Gastrocnemius medialis (tissue), 4 donors: ENCODE results near the gene OTOP3. TPM values are rescaled to one million over a fixed set of nuclear protein-coding genes. Genes with fewer than 3 reads are reported as not detected.
"Not testable (repeated sequence)": the region's sequence is repeated elsewhere in the genome, so short reads cannot be mapped to it uniquely, and the experiment has no call there.

Experiments used
- ATAC-seq, 2 donors: fragments of 150-250 bp; one replicate each; pipeline ENCODE4 v1.9.1; 2016
- DNase-seq, 2 donors: peaks; one replicate each; pipeline ENCODE4 v3.0.0-alpha.2; 2019
- H3K27ac ChIP-seq, 4 donors: fragments of 200-600 bp; sonication (generic); 1 replicate in 1 of 4; 2 replicates in 3 of 4; pipeline ENCODE4 v1.5.1; 2016 to 2018; ENCODE audit warnings: mild to moderate bottlenecking in 2 of 4, moderate library complexity in 1 of 4
- H3K27me3 ChIP-seq, 3 donors: fragments of 200-600 bp; sonication (generic) in 2 of 3; 1 replicate in 1 of 3; 2 replicates in 2 of 3; pipeline versions ENCODE4 v1.5.1 to v1.6.0; 2016 to 2019; ENCODE audit warnings: mild to moderate bottlenecking in 1 of 3, moderate library complexity in 1 of 3
- H3K36me3 ChIP-seq, 2 donors: fragments of 200-600 bp; sonication (generic) in 1 of 2; one replicate each; pipeline ENCODE4 v1.5.1; 2017 to 2018
- H3K4me1 ChIP-seq, 2 donors: fragments of 200-600 bp; sonication (generic) in 1 of 2; one replicate each; pipeline ENCODE4 v1.5.1; 2016 to 2017; ENCODE audit warnings: mild to moderate bottlenecking in 2 of 2
- H3K4me3 ChIP-seq, 4 donors: fragments of 200-600 bp; sonication (generic) in 3 of 4; 1 replicate in 1 of 4; 2 replicates in 3 of 4; pipeline ENCODE4 v1.5.1; 2016 to 2019; ENCODE audit warnings: mild to moderate bottlenecking in 2 of 4
- H3K9me3 ChIP-seq, 3 donors: fragments of 200-600 bp; sonication (generic) in 2 of 3; 1 replicate in 1 of 3; 2 replicates in 2 of 3; pipeline ENCODE4 v1.5.1; 2016 to 2019
- POLR2A ChIP-seq, 2 donors: fragments of 450-650 bp; IDR thresholded peaks; one replicate each; pipeline ENCODE4 v1.6.1; 2017; ENCODE audit warnings: antibody characterized with exemption in 2 of 2, mild to moderate bottlenecking in 2 of 2, moderate library complexity in 2 of 2
- in situ Hi-C, 4 donors: fragments of 200-750 bp; cut with MboI; loops; one replicate each; pipeline versions ENCODE4 v1.15.0 to v1.8.0; 2017; ENCODE audit warnings: low sequenced_read_pairs in 4 of 4
- intact Hi-C: fragments of 100-400 bp; cut with DNase I; formaldehyde crosslinking; loops from one replicate; pipeline ENCODE4 v1.15.1; 2023; ENCODE audit warnings: low total_unique reads
- total RNA-seq, 4 donors: library from RNA; depleted of rRNA; stranded (reverse); fragments of >200 nt; gene quantifications; one replicate each; pipeline versions ENCODE4 v1.1.0 to v1.2.3, GENCODE V29; 2016
- TF ChIP-seq, protein P1 (sequence below), 5 experiments: fragments of 450-650 bp in 3 of 5; fragments of 200-600 bp in 2 of 5; sonication (generic) in 2 of 5; IDR thresholded peaks in 4 of 5; conservative IDR thresholded peaks in 1 of 5; 1 replicate in 4 of 5; 2 replicates in 1 of 5; pipeline ENCODE4 v1.5.1; 2016 to 2019; ENCODE audit warnings: antibody characterized with exemption in 5 of 5, mild to moderate bottlenecking in 3 of 5, moderate library complexity in 3 of 5

The OTOP3 gene
- total RNA-seq, 4 donors from 2014 or later: not detected

DNA sequence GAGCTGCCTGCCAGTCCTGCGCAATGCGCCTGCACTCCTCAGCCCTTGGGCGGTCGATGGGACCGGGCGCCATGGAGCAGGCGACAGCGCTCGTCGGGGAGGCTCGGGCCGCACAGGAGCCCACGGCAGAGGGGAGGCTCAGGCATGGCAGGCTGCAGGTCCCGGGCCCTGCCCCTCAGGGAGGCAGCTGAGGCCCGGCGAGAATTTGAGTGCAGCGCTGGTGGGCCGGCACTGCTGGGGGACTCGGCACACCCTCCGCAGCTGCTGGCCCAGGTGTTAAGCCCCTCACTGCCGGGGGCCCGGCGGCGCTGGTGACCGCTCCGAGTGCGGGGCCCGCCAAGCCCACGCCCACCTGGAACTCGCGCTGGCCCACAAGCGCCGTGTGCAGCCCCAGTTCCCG is 28.7 kb upstream of the OTOP3 start:
- intact Hi-C loops: no loop called here
- in situ Hi-C loops: no loop called here

DNA sequence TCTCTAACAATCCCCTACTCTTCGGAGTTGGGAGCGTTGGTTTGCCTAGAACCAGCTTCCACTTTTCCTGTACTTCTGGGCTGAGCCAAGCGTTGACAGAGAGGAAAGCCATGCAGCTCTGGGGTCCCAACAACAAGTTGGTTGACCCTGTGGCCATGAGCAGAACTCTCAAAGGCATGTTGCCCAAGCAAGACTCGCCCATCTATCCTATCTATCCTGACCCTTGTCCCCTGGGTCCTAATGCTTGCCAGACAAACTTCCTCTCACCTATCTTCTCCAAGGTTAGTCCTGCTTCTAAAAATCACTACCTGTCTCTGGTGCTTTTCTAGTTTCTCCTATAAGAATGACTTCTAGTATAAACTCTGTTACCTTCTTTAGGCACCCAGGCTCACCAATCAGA is 26.6 kb upstream of the OTOP3 start:
- intact Hi-C loops, in situ Hi-C loops: not testable (repeated sequence)

More for the DNA sequence above, 28.7 kb upstream of the OTOP3 start:
- H3K4me3 ChIP-seq: no peak overlapping the region
- TF ChIP-seq, protein P1, sequence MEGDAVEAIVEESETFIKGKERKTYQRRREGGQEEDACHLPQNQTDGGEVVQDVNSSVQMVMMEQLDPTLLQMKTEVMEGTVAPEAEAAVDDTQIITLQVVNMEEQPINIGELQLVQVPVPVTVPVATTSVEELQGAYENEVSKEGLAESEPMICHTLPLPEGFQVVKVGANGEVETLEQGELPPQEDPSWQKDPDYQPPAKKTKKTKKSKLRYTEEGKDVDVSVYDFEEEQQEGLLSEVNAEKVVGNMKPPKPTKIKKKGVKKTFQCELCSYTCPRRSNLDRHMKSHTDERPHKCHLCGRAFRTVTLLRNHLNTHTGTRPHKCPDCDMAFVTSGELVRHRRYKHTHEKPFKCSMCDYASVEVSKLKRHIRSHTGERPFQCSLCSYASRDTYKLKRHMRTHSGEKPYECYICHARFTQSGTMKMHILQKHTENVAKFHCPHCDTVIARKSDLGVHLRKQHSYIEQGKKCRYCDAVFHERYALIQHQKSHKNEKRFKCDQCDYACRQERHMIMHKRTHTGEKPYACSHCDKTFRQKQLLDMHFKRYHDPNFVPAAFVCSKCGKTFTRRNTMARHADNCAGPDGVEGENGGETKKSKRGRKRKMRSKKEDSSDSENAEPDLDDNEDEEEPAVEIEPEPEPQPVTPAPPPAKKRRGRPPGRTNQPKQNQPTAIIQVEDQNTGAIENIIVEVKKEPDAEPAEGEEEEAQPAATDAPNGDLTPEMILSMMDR (IDR thresholded peaks at IDR 0.05 in 4 of 5, conservative IDR thresholded peaks at IDR 0.05 in 1 of 5): no peak
- TF ChIP-seq POLR2A (IDR thresholded peaks at IDR 0.05): no peak
- no peak for ATAC-seq
- H3K27me3 ChIP-seq: peaks cover 14 to 20% (median 17%) of the 10 kb centered on the region in 3 donors
- no peaks in the 10 kb centered on the region for H3K36me3 ChIP-seq
- H3K9me3 ChIP-seq: no peaks in the 10 kb centered on the region
- DNase-seq: no peak
- H3K4me1 ChIP-seq: no peaks in the 10 kb centered on the region
- no peak overlapping the region for H3K27ac ChIP-seq

DNA sequence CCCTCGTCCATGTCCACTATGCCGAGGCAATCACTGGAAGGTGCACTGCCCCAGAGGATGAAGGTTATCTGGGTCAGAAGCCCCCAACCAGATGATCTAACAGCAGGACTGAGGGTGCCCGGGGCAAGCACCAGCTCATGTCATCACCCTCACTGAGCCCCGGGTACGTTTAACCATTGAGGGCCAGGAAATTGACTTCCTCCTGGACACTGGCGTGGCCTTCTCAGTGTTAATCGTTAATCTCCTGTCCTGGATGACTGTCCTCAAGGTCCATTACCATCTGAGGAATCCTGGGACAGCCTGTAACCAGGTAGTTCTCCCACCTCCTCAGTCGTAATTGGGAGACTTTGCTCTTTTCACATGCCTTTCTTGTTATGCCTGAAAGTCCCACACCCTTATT is 24.3 kb upstream of the OTOP3 start:
- H3K36me3 ChIP-seq, H3K4me3 ChIP-seq, ATAC-seq, H3K27ac ChIP-seq, H3K27me3 ChIP-seq, H3K9me3 ChIP-seq, H3K4me1 ChIP-seq, DNase-seq, intact Hi-C loops, in situ Hi-C loops: not testable (repeated sequence)

More for the DNA sequence above, 26.6 kb upstream of the OTOP3 start:
- not testable (repeated sequence) for H3K9me3 ChIP-seq, H3K4me3 ChIP-seq, H3K27ac ChIP-seq, H3K4me1 ChIP-seq, DNase-seq, H3K36me3 ChIP-seq, ATAC-seq
- H3K27me3 ChIP-seq: peaks cover 10 to 11% (median 11%) of the 10 kb centered on the region in 3 donors

DNA sequence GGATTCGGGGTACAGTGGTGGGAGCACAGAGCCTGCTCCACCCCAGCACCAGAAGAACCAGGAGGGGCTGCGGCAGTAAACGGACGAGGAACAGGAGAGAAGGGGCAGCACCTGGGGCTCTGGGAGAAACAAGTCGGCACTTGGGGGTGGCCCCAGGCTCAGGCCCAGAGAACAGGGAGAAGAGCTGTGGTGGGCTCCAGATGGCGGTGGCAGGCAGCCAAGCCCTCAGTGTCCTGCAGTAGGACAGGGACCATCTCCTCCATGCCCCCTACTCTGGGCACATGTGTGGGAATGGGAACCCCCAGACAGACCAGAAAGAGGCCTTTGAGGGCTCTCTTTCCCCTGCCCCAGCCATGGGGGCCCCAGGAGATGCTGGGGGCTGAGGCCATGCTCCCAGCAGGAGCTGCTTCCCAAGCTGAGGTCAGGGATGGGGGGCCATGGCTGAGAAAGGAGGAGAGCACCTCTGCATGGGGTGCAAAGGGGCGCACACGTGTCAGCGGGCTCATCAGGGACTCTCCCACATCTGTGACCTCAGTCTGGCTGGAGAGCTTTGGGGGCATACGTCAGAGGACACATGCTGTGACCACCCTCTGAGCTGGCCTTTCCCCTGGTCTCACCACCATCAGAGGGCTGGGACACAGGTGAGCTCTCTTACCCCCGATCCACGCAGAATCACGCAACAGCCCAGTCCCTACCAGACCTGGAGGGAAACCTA is 19.4 kb upstream of the OTOP3 start:
- TF ChIP-seq, protein P1 (IDR thresholded peaks at IDR 0.05 in 4 of 5, conservative IDR thresholded peaks at IDR 0.05 in 1 of 5): no peak
- TF ChIP-seq POLR2A (IDR thresholded peaks at IDR 0.05): no peak
- Histone ChIP-seq H3K4me1 (no peaks in the 10 kb centered on the region), H3K4me3 (no peak overlapping the region), H3K27me3 (peaks cover 3 to 4% (median 4%) of the 10 kb centered on the region in 3 donors), H3K36me3 (no peaks in the 10 kb centered on the region), H3K9me3 (no peaks in the 10 kb centered on the region), H3K27ac (no peak overlapping the region)
- intact Hi-C loops: no loop called here
- ATAC-seq: no peak
- DNase-seq: no peak
- in situ Hi-C loops: no loop called here

DNA sequence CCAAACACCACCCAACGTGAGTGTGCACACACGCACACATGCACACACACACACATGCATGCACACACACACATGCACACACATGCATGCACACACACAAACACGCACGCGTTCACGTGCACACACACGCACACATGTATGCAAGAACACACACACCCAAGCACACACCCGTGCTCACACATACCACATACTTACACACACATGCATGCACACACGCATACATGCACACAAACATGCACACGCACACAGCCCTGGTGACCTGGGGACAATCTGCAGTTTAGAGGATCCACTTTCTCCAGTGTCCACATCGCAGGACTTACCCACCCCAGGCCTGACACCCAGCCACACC is 18.9 kb upstream of the OTOP3 start:
- Histone ChIP-seq H3K4me1 (no peaks in the 10 kb centered on the region), H3K27me3 (peaks cover 8 to 10% (median 9%) of the 10 kb centered on the region in 3 donors), H3K4me3 (no peak overlapping the region), H3K36me3 (no peaks in the 10 kb centered on the region), H3K27ac (no peak overlapping the region), H3K9me3 (no peaks in the 10 kb centered on the region)
- ATAC-seq: no peak
- DNase-seq: no peak
- in situ Hi-C loops (no loop called here), intact Hi-C loops (no loop called here)
- TF ChIP-seq POLR2A (IDR thresholded peaks at IDR 0.05): no peak
- TF ChIP-seq, protein P1 (IDR thresholded peaks at IDR 0.05 in 4 of 5, conservative IDR thresholded peaks at IDR 0.05 in 1 of 5): no peak

DNA sequence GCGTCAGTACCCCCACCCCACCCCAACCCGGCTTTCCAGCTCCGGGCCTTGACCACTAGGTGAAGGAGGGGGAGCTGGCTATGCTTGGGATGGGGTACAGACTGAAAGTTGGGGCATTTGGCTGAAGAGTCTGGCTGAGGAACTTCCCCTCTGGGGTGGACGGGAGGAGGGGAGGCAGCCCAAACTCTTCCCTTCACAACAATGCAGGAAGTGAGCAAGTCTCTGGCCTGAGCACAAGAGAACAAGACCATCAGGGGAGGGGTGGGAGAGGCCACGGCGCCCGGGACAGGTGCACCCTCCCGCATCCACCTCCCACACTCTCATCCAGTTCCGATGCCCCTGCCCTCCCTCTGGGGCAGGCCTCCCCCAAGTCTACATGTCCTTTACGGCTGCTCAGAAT is 18.3 kb upstream of the OTOP3 start:
- in situ Hi-C loops: no loop called here

More for the DNA sequence above, 18.3 kb upstream of the OTOP3 start:
- DNase-seq (no peak), ATAC-seq (no peak)
- TF ChIP-seq, protein P1 (IDR thresholded peaks at IDR 0.05 in 4 of 5, conservative IDR thresholded peaks at IDR 0.05 in 1 of 5): no peak
- TF ChIP-seq POLR2A (IDR thresholded peaks at IDR 0.05): no peak
- Histone ChIP-seq H3K4me1 (no peaks in the 10 kb centered on the region), H3K9me3 (no peaks in the 10 kb centered on the region), H3K27ac (no peak overlapping the region), H3K4me3 (no peak overlapping the region), H3K27me3 (peaks cover 12 to 16% (median 15%) of the 10 kb centered on the region in 3 donors), H3K36me3 (no peaks in the 10 kb centered on the region)
- intact Hi-C loops: no loop called here
